ENCODE results near the gene DNM2. TPM values are rescaled to one million over a fixed set of nuclear protein-coding genes. Genes with fewer than 3 reads are reported as not detected.

Gene DNM2
- total and polyA plus RNA-seq, 2 experiments from 2014 or later: 47.2 to 60.5 TPM

DNA sequence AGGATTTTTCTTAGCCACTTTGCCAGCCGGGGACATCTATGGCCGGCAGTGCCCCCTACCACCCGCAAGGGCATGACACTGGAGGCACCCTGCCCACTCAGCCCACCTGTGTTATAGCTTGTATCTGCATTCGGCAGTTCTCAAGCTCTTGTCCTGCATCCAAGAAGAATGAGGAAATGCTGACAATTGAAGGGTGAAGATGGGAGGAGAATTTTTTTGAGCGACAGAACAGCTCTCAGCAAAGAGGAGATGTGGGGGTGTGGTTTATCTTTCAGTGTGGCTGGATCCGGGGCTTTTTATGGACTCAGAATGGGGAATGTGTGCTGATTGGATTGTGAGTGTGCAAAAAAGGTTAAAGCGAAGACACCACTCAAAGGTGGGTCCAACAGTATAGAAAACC lies 124.9 kb downstream of the DNM2 start:
- H3K4me3 ChIP-seq: no peak overlapping the region
- no peaks in the 10 kb centered on the region for H3K36me3 ChIP-seq (ENCODE audit: low read depth)
- no peaks in the 10 kb centered on the region for H3F3A ChIP-seq (ENCODE audit: insufficient read depth)
- no peaks in the 10 kb centered on the region for H3K4me1 ChIP-seq (ENCODE audit: insufficient read depth)
- no peak for DNase-seq
- TF ChIP-seq EZH2 (IDR thresholded peaks at IDR 0.05; ENCODE audit: insufficient read depth, poor library complexity, severe bottlenecking) (no peak), EZH2phosphoT487 (IDR thresholded peaks at IDR 0.05; ENCODE audit: insufficient read depth, low read depth) (no peak)
- no peak overlapping the region for H3K4me2 ChIP-seq (ENCODE audit: unreplicated experiment)
- H3K9me2 ChIP-seq (ENCODE audit: insufficient read depth): no peaks in the 10 kb centered on the region
- no peaks in the 10 kb centered on the region for H3K79me2 ChIP-seq (ENCODE audit: insufficient read depth)
- in situ Hi-C loops (cut with MboI): no loop called here
- no peak overlapping the region for H2AFZ ChIP-seq
- H4K20me1 ChIP-seq (ENCODE audit: insufficient read depth): no peaks in the 10 kb centered on the region
- H3K9ac ChIP-seq: no peak overlapping the region
- H3K9me3 ChIP-seq (ENCODE audit: low read depth): no peaks in the 10 kb centered on the region
- no peaks in the 10 kb centered on the region for H3K27me3 ChIP-seq (replicated peaks; ENCODE audit: insufficient read depth)
- no peak overlapping the region for H3K27ac ChIP-seq
- 75 to 78% methylated on average over 7 of the region's 7 CpGs for whole genome bisulfite sequencing, 2 experiments (ENCODE audit: low coverage in 1 of 2, low lambda C conversion rate in 2 of 2, missing lambda C conversion rate in 2 of 2)

DNA sequence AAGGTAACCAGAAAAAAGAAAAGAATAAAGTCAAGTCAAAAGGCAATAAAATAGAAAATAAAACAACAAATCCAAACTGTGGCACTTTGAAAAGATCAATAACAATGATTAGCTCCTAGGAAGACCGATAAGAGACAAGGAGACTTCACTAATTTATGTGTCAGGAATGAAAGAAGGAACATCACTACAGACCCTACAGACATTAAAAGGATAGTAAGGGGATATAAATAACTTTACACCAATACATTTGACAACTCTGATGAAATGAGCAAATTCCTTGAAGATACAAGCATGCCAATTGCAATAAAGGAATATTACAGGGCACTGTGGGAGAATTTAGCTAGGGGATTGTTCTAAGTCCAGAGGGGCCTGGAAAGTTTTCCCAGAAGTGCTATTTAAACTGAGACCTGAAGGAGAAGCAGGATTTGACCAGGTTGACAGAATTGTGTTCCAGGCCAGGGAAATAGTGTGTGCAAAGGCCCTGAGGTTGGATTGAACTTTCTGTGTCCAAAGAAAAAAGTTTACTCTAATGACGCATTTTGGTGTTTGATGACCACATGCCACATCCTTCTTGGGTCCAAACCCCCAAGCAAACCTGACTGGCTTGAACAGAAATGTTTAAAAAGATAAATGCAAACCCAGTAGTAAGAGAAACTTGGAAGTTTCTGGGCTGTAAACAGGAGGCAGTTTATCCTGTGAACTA lies 128.8 kb downstream of the DNM2 start:
- H2AFZ ChIP-seq: no peak overlapping the region
- H3K4me1 ChIP-seq (ENCODE audit: insufficient read depth): no peaks in the 10 kb centered on the region
- WGBS, 2 experiments (ENCODE audit: low coverage in 1 of 2, low lambda C conversion rate in 2 of 2, missing lambda C conversion rate in 2 of 2): 63 to 66% methylated on average over 2 of the region's 2 CpGs
- no peak overlapping the region for H3K9ac ChIP-seq
- H3K9me3 ChIP-seq (ENCODE audit: low read depth): no peaks in the 10 kb centered on the region
- no peak overlapping the region for H3K27ac ChIP-seq
- in situ Hi-C loops (cut with MboI): no loop called here
- no peaks in the 10 kb centered on the region for H3K79me2 ChIP-seq (ENCODE audit: insufficient read depth)
- no peak for TF ChIP-seq EZH2phosphoT487 (IDR thresholded peaks at IDR 0.05; ENCODE audit: insufficient read depth, low read depth)
- TF ChIP-seq EZH2 (IDR thresholded peaks at IDR 0.05; ENCODE audit: insufficient read depth, poor library complexity, severe bottlenecking): no peak
- no peak overlapping the region for H3K4me3 ChIP-seq
- no peaks in the 10 kb centered on the region for H3K9me2 ChIP-seq (ENCODE audit: insufficient read depth)
- H3K27me3 ChIP-seq (replicated peaks; ENCODE audit: insufficient read depth): no peaks in the 10 kb centered on the region
- no peaks in the 10 kb centered on the region for H3K36me3 ChIP-seq (ENCODE audit: low read depth)
- no peak for DNase-seq
- H4K20me1 ChIP-seq (ENCODE audit: insufficient read depth): no peaks in the 10 kb centered on the region
- H3F3A ChIP-seq (ENCODE audit: insufficient read depth): no peaks in the 10 kb centered on the region
- H3K4me2 ChIP-seq (ENCODE audit: unreplicated experiment): no peak overlapping the region

DNA sequence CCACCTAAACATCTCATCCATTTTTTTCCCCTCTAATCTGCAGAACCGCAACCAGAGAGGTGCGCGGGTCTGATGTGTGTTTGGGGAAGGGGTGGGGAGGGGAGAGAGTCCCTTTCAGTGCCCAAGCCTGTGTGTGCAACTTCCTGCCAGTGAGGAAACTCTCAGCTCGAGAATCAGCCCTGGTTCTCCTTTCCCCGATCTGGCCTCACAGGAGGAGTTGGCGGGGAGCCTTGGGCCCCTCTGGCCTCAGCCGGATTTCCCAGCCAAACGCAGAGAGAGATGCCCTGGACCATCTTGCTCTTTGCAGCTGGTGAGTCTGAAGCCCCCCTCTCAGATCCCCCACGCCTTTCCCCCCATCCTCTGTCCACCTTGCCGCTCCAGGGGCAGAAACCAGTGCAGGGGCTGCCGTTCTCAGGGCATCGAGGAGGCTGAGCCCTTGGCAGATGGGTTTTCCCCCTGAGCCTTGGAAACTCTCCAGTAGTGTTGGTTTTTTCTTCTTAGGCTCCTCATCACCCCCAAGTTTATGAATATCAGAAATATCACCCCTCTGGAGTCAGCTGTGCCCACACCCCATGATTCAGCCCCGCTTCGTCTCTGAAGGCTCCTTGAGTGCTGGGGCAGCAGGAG lies 130.5 kb downstream of the DNM2 start, which contains the start of gene C19orf38:
Gene C19orf38 (plus strand): TSS at position 186 of the 627 bp plus-strand sequence. CDS start 94 bp downstream, at position 280.
- 42 to 45% methylated on average over 14 of the region's 14 CpGs for WGBS, 2 experiments (ENCODE audit: low coverage in 1 of 2, low lambda C conversion rate in 2 of 2, missing lambda C conversion rate in 2 of 2)
- no peak within 1 kb of the TSS for H3K4me2 ChIP-seq (ENCODE audit: unreplicated experiment)
- H3K4me3 ChIP-seq: no peak within 1 kb of the TSS
- no peak for TF ChIP-seq EZH2phosphoT487 (IDR thresholded peaks at IDR 0.05; ENCODE audit: insufficient read depth, low read depth)
- no peak for TF ChIP-seq EZH2 (IDR thresholded peaks at IDR 0.05; ENCODE audit: insufficient read depth, poor library complexity, severe bottlenecking)
- H4K20me1 ChIP-seq (ENCODE audit: insufficient read depth): no peaks in the 10 kb centered on the region
- H3K79me2 ChIP-seq (ENCODE audit: insufficient read depth): no peaks in the 10 kb centered on the region
- H3K27ac ChIP-seq: no peak within 1 kb of the TSS
- H3F3A ChIP-seq (ENCODE audit: insufficient read depth): no peaks in the 10 kb centered on the region
- no peaks in the 10 kb centered on the region for H3K36me3 ChIP-seq (ENCODE audit: low read depth)
- no peaks in the 10 kb centered on the region for H3K9me2 ChIP-seq (ENCODE audit: insufficient read depth)
- DNase-seq: no peak
- H3K9me3 ChIP-seq (ENCODE audit: low read depth): no peaks in the 10 kb centered on the region
- no peaks in the 10 kb centered on the region for H3K4me1 ChIP-seq (ENCODE audit: insufficient read depth)
- no peaks in the 10 kb centered on the region for H3K27me3 ChIP-seq (replicated peaks; ENCODE audit: insufficient read depth)
- H3K9ac ChIP-seq: no peak within 1 kb of the TSS
- in situ Hi-C loops (cut with MboI): no loop called here
- H2AFZ ChIP-seq: no peak within 1 kb of the TSS

DNA sequence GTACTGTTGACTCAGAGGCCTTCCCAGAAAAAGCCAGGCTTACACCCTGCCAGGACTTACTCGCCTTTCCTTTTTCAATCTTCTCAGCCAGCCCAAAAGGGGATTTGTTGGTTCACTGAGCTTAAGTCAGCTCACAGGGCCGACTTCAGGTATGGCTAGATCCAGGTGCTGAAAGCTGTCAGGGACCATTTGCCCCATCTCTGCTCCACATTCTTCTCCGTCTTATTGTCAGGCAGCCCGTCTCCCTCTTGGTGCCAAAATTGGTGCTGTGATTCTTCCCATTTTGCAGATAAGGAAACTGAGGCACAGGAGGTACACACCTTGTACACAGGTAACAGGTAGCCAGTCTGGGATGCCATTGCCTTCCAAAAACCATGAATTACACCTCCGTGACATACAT lies 132.8 kb downstream of the DNM2 start:
- H3F3A ChIP-seq (ENCODE audit: insufficient read depth): no peaks in the 10 kb centered on the region
- WGBS, 2 experiments (ENCODE audit: low coverage in 1 of 2, low lambda C conversion rate in 2 of 2, missing lambda C conversion rate in 2 of 2): 73 to 74% methylated on average over 5 of the region's 5 CpGs
- no peaks in the 10 kb centered on the region for H3K27me3 ChIP-seq (replicated peaks; ENCODE audit: insufficient read depth)
- H3K79me2 ChIP-seq (ENCODE audit: insufficient read depth): no peaks in the 10 kb centered on the region
- in situ Hi-C loops (cut with MboI): no loop called here
- H3K4me1 ChIP-seq (ENCODE audit: insufficient read depth): no peaks in the 10 kb centered on the region
- H3K4me3 ChIP-seq: no peak overlapping the region
- no peaks in the 10 kb centered on the region for H3K36me3 ChIP-seq (ENCODE audit: low read depth)
- H3K9ac ChIP-seq: no peak overlapping the region
- no peak overlapping the region for H3K27ac ChIP-seq
- no peak overlapping the region for H2AFZ ChIP-seq
- no peaks in the 10 kb centered on the region for H3K9me3 ChIP-seq (ENCODE audit: low read depth)
- no peak for DNase-seq
- no peaks in the 10 kb centered on the region for H3K9me2 ChIP-seq (ENCODE audit: insufficient read depth)
- no peaks in the 10 kb centered on the region for H4K20me1 ChIP-seq (ENCODE audit: insufficient read depth)
- TF ChIP-seq EZH2 (IDR thresholded peaks at IDR 0.05; ENCODE audit: insufficient read depth, poor library complexity, severe bottlenecking): no peak
- no peak for TF ChIP-seq EZH2phosphoT487 (IDR thresholded peaks at IDR 0.05; ENCODE audit: insufficient read depth, low read depth)
- H3K4me2 ChIP-seq (ENCODE audit: unreplicated experiment): no peak overlapping the region
